Measurements from ENCODE around the gene HELZ.
"Not testable (repeated sequence)": the region's sequence is repeated elsewhere in the genome, so short reads cannot be mapped to it uniquely, and the experiment has no call there.

The HELZ gene

DNA sequence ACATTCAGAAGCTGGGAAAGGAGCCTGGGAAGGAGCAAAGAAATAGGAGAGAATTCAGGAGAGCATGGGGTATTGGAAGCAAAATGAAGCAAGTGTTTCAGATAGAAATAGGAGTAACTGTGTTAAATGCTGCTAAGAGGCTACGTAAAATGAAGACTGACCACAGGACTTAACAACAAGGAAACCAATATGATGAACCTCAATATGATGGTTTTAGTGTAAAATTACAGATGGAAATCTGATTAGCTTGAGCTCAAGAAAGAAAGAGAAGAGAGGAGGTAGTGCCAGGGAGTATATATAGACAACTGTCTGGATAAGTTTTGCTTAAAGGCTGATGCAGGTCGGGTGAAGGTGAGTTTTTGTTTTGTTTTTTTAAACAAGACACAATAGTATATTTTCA is 92.2 kb downstream of the HELZ start:
- no peak overlapping the region for H3K4me3 ChIP-seq (ENCODE audit: insufficient read depth, low read depth, low read length, poor library complexity, severe bottlenecking)
- no peak for DNase-seq
- peaks cover 32% of the 10 kb centered on the region for H3K36me3 ChIP-seq (ENCODE audit: control insufficient read depth, insufficient read depth, low read length)
- no peaks in the 10 kb centered on the region for H3K4me1 ChIP-seq (ENCODE audit: control insufficient read depth, insufficient read depth, low read length, poor library complexity, severe bottlenecking)
- no peaks in the 10 kb centered on the region for H3K9me3 ChIP-seq (ENCODE audit: control insufficient read depth, low read length)
- H3K27me3 ChIP-seq (replicated peaks; ENCODE audit: control insufficient read depth, insufficient read depth, low read length, poor library complexity, severe bottlenecking), result no peaks in the 10 kb centered on the region
- no peak overlapping the region for H3K27ac ChIP-seq (ENCODE audit: insufficient read depth, low read length, poor library complexity, severe bottlenecking)

GRCh38 chr17:67151717-67152116 is 93.3 kb downstream of the HELZ start:
- no peaks in the 10 kb centered on the region for H3K9me3 ChIP-seq (ENCODE audit: control insufficient read depth, low read length)
- H3K4me1 ChIP-seq (ENCODE audit: control insufficient read depth, insufficient read depth, low read length, poor library complexity, severe bottlenecking), result no peaks in the 10 kb centered on the region
- H3K4me3 ChIP-seq (ENCODE audit: insufficient read depth, low read depth, low read length, poor library complexity, severe bottlenecking), result no peak overlapping the region
- no peak for DNase-seq
- H3K27me3 ChIP-seq (replicated peaks; ENCODE audit: control insufficient read depth, insufficient read depth, low read length, poor library complexity, severe bottlenecking), result no peaks in the 10 kb centered on the region
- peaks cover 33% of the 10 kb centered on the region for H3K36me3 ChIP-seq (ENCODE audit: control insufficient read depth, insufficient read depth, low read length)
- H3K27ac ChIP-seq (ENCODE audit: insufficient read depth, low read length, poor library complexity, severe bottlenecking), result no peak overlapping the region

DNA sequence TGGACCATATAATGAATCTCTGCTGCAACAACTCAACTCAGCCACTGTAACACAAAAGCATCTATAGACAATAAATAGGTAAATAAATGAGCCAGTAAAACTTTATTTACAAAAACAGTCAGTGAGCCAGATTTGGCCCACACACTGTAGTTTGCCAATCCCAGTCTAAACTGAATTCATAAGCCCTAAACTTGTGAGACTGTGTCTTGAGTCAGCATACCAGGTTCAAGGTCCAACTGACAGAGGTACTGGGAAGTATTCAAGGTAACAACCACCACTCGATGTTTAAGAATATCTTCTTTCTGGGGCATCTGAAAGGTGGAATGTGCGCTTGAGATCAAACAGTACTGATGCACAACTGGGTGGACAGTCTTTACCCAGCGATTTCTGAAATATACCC is 94.2 kb downstream of the HELZ start:
- Histone ChIP-seq H3K27ac (ENCODE audit: insufficient read depth, low read length, poor library complexity, severe bottlenecking) (no peak overlapping the region), H3K36me3 (ENCODE audit: control insufficient read depth, insufficient read depth, low read length) (peaks cover 35% of the 10 kb centered on the region), H3K9me3 (ENCODE audit: control insufficient read depth, low read length) (no peaks in the 10 kb centered on the region), H3K4me3 (ENCODE audit: insufficient read depth, low read depth, low read length, poor library complexity, severe bottlenecking) (no peak overlapping the region), H3K4me1 (ENCODE audit: control insufficient read depth, insufficient read depth, low read length, poor library complexity, severe bottlenecking) (no peaks in the 10 kb centered on the region), H3K27me3 (replicated peaks; ENCODE audit: control insufficient read depth, insufficient read depth, low read length, poor library complexity, severe bottlenecking) (no peaks in the 10 kb centered on the region)
- DNase-seq, result no peak

- Histone ChIP-seq H3K9me3 (ENCODE audit: control insufficient read depth, low read length) (no peaks in the 10 kb centered on the region), H3K27me3 (replicated peaks; ENCODE audit: control insufficient read depth, insufficient read depth, low read length, poor library complexity, severe bottlenecking) (no peaks in the 10 kb centered on the region), H3K36me3 (ENCODE audit: control insufficient read depth, insufficient read depth, low read length) (peaks cover 58% of the 10 kb centered on the region), H3K27ac (ENCODE audit: insufficient read depth, low read length, poor library complexity, severe bottlenecking) (no peak overlapping the region), H3K4me1 (ENCODE audit: control insufficient read depth, insufficient read depth, low read length, poor library complexity, severe bottlenecking) (no peaks in the 10 kb centered on the region), H3K4me3 (ENCODE audit: insufficient read depth, low read depth, low read length, poor library complexity, severe bottlenecking) (no peak overlapping the region)
- no peak for DNase-seq
These were observed 96.6 kb downstream of the HELZ start for GRCh38 chr17:67148352-67148751.

DNA sequence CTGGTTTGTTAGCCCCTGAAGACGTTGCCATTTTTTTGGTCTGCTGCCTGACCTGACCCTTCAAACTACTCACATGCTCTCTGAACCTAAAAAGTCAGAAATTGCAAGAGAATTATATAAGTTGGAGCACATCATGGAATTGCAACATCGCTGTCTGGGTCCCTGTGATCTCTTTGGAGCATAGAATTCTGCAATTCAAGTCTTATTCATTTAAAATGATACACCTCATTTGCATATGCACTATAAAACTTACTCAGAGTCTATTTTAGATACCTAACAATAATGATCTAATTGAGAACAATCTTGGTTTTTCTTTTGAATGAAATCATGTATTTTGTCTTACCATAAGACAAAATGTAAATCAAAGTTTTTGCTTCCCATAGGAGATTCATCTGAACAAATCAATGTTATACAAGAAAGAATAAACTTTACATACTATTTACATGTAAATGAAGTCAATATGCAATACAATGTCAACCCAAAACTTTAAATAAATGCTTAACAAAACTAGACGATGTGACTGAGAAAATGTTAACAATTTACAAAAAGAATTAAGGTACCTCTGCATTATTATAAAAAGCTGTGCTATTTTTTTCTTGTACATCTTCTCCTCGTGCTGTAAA is 99.7 kb downstream of the HELZ start:
- Histone ChIP-seq H3K4me1 (ENCODE audit: control insufficient read depth, insufficient read depth, low read length, poor library complexity, severe bottlenecking) (no peaks in the 10 kb centered on the region), H3K4me3 (ENCODE audit: insufficient read depth, low read depth, low read length, poor library complexity, severe bottlenecking) (no peak overlapping the region), H3K27ac (ENCODE audit: insufficient read depth, low read length, poor library complexity, severe bottlenecking) (no peak overlapping the region), H3K27me3 (replicated peaks; ENCODE audit: control insufficient read depth, insufficient read depth, low read length, poor library complexity, severe bottlenecking) (no peaks in the 10 kb centered on the region), H3K9me3 (ENCODE audit: control insufficient read depth, low read length) (no peaks in the 10 kb centered on the region), H3K36me3 (ENCODE audit: control insufficient read depth, insufficient read depth, low read length) (peaks cover 61% of the 10 kb centered on the region)
- no peak for DNase-seq

- H3K4me3 ChIP-seq (ENCODE audit: insufficient read depth, low read depth, low read length, poor library complexity, severe bottlenecking), result no peak overlapping the region
These were observed 101.7 kb downstream of the HELZ start for GRCh38 chr17:67143318-67143717.

GRCh38 chr17:67142030-67142429 is 103.0 kb downstream of the HELZ start:
- H3K27ac ChIP-seq (ENCODE audit: insufficient read depth, low read length, poor library complexity, severe bottlenecking); H3K4me1 ChIP-seq (ENCODE audit: control insufficient read depth, insufficient read depth, low read length, poor library complexity, severe bottlenecking); H3K4me3 ChIP-seq (ENCODE audit: insufficient read depth, low read depth, low read length, poor library complexity, severe bottlenecking); DNase-seq; H3K27me3 ChIP-seq (replicated peaks; ENCODE audit: control insufficient read depth, insufficient read depth, low read length, poor library complexity, severe bottlenecking); H3K9me3 ChIP-seq (ENCODE audit: control insufficient read depth, low read length): not testable (repeated sequence)
- H3K36me3 ChIP-seq (ENCODE audit: control insufficient read depth, insufficient read depth, low read length), result peaks cover 49% of the 10 kb centered on the region

More at GRCh38 chr17:67143318-67143717, 101.7 kb downstream of the HELZ start:
- H3K9me3 ChIP-seq (ENCODE audit: control insufficient read depth, low read length), result no peaks in the 10 kb centered on the region
- H3K27me3 ChIP-seq (replicated peaks; ENCODE audit: control insufficient read depth, insufficient read depth, low read length, poor library complexity, severe bottlenecking), result no peaks in the 10 kb centered on the region
- H3K27ac ChIP-seq (ENCODE audit: insufficient read depth, low read length, poor library complexity, severe bottlenecking), result no peak overlapping the region
- H3K36me3 ChIP-seq (ENCODE audit: control insufficient read depth, insufficient read depth, low read length), result peaks cover 55% of the 10 kb centered on the region
- peaks cover 5% of the 10 kb centered on the region for H3K4me1 ChIP-seq (ENCODE audit: control insufficient read depth, insufficient read depth, low read length, poor library complexity, severe bottlenecking)
- DNase-seq, result no peak

DNA sequence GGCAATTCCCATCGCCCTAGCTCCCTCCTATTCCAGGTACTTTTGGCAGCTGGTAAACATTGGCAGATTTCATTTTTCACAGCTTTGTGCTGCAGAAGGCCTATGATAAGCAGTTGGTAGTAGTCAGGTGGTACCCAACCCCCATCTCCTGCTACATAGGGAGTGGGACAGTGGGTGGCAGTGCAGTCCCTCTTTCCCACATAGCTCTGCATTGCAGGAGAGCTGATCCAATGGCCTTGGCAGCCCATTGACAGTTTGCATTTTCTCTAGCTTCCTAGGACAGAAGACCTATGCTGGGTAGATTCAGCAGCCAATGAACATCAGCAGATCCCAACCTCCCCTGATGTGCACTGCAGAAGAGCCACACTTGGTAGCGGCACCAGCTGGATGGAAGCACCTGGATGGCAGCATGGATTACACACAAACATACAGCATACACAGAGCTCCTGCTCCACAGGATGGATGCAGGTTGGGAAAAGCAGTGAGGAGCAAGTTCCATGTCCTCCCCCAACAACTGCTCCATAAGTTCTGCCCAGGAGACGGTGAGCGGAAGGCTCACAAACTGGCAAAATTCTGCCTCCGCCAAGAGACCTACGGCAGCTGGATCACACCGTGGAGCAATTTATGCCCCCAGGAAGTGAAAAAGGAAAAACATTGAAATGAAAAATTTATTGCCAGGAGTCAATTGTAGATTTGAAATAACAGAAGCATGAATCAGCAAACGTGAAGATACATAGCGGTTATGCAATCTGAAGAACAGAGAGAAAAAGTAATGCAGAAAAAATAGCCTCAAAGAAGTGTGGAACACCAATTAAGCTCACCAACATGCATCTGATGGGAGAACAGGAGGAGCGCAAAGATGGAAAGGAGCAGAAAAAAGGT is 105.0 kb downstream of the HELZ start:
- H3K27ac ChIP-seq (ENCODE audit: insufficient read depth, low read length, poor library complexity, severe bottlenecking), result no peak overlapping the region
- H3K27me3 ChIP-seq (replicated peaks; ENCODE audit: control insufficient read depth, insufficient read depth, low read length, poor library complexity, severe bottlenecking), result no peaks in the 10 kb centered on the region
- H3K36me3 ChIP-seq (ENCODE audit: control insufficient read depth, insufficient read depth, low read length), result peaks cover 53% of the 10 kb centered on the region
- no peaks in the 10 kb centered on the region for H3K9me3 ChIP-seq (ENCODE audit: control insufficient read depth, low read length)
- DNase-seq, result no peak
- H3K4me1 ChIP-seq (ENCODE audit: control insufficient read depth, insufficient read depth, low read length, poor library complexity, severe bottlenecking), result peaks cover 8% of the 10 kb centered on the region
- no peak overlapping the region for H3K4me3 ChIP-seq (ENCODE audit: insufficient read depth, low read depth, low read length, poor library complexity, severe bottlenecking)

DNA sequence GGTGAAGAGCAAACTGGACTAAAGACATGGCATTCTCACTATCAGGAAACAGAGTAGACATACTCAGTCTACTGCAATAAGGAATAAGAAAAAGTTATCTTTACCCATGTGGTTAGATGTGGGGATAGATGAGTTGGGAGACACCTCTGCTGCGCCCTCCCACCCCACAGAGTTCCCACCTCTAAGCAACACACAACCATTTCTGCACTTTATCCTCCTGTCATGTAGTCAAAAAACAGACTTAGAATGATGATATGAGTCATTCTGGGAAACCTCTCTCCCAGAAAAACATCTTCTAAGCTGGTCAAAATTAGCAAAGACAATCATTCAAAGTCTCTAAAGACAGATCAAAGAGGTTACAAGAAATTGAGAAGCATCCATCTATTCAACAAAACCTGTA is 105.7 kb downstream of the HELZ start:
- no peak overlapping the region for H3K27ac ChIP-seq (ENCODE audit: insufficient read depth, low read length, poor library complexity, severe bottlenecking)
- DNase-seq, result no peak
- peaks cover 47% of the 10 kb centered on the region for H3K36me3 ChIP-seq (ENCODE audit: control insufficient read depth, insufficient read depth, low read length)
- no peaks in the 10 kb centered on the region for H3K9me3 ChIP-seq (ENCODE audit: control insufficient read depth, low read length)
- H3K27me3 ChIP-seq (replicated peaks; ENCODE audit: control insufficient read depth, insufficient read depth, low read length, poor library complexity, severe bottlenecking), result no peaks in the 10 kb centered on the region
- no peak overlapping the region for H3K4me3 ChIP-seq (ENCODE audit: insufficient read depth, low read depth, low read length, poor library complexity, severe bottlenecking)
- peaks cover 8% of the 10 kb centered on the region for H3K4me1 ChIP-seq (ENCODE audit: control insufficient read depth, insufficient read depth, low read length, poor library complexity, severe bottlenecking)

- Histone ChIP-seq H3K4me3 (ENCODE audit: insufficient read depth, low read depth, low read length, poor library complexity, severe bottlenecking) (no peak overlapping the region), H3K27ac (ENCODE audit: insufficient read depth, low read length, poor library complexity, severe bottlenecking) (no peak overlapping the region), H3K9me3 (ENCODE audit: control insufficient read depth, low read length) (no peaks in the 10 kb centered on the region), H3K36me3 (ENCODE audit: control insufficient read depth, insufficient read depth, low read length) (peaks cover 39% of the 10 kb centered on the region), H3K27me3 (replicated peaks; ENCODE audit: control insufficient read depth, insufficient read depth, low read length, poor library complexity, severe bottlenecking) (no peaks in the 10 kb centered on the region), H3K4me1 (ENCODE audit: control insufficient read depth, insufficient read depth, low read length, poor library complexity, severe bottlenecking) (peaks cover 8% of the 10 kb centered on the region)
- no peak for DNase-seq
These were observed 106.6 kb downstream of the HELZ start for GRCh38 chr17:67138392-67138791.
